Measurements from ENCODE around the gene PCNA.

The PCNA gene

DNA sequence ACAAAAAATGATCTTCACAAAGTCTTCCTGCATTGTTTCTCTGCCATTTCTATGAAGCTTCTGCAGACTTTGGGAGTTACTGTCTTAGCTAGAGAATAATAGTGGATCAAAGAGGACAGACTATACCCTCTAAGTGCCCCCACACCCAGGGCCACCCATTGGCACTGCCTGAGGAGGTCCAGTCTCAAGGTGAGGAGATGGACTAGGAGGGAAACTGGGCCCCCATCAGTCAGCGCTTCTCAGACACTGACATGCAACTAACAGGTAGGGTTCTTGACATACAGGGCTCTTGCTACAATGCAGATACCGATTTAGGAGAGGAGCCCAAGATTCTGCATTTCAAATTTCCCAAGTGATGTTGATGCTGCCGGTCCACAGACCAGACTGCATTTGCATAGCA lies 24.3 kb downstream of the PCNA start:
- ChIA-PET CTCF (interaction anchor here (1.3 to 1.7 kb wide), 4 partner anchors 8 to 97 kb away, joined by 3 to 6 read pairs (median 4); no protein-coding TSS in a partner anchor), POLR2A (interaction anchor here (0.6 kb wide), 1 partner anchor 142 kb away, joined by 3 read pairs; no protein-coding TSS in a partner anchor)
- TF ChIP-seq, protein P1, sequence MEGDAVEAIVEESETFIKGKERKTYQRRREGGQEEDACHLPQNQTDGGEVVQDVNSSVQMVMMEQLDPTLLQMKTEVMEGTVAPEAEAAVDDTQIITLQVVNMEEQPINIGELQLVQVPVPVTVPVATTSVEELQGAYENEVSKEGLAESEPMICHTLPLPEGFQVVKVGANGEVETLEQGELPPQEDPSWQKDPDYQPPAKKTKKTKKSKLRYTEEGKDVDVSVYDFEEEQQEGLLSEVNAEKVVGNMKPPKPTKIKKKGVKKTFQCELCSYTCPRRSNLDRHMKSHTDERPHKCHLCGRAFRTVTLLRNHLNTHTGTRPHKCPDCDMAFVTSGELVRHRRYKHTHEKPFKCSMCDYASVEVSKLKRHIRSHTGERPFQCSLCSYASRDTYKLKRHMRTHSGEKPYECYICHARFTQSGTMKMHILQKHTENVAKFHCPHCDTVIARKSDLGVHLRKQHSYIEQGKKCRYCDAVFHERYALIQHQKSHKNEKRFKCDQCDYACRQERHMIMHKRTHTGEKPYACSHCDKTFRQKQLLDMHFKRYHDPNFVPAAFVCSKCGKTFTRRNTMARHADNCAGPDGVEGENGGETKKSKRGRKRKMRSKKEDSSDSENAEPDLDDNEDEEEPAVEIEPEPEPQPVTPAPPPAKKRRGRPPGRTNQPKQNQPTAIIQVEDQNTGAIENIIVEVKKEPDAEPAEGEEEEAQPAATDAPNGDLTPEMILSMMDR (IDR thresholded peaks at IDR 0.05; ENCODE audit: control extremely low read depth, extremely low read depth, low read depth, missing control alignments) = no peak
- no peak for DNase-seq (ENCODE audit: extremely low spot score)

DNA sequence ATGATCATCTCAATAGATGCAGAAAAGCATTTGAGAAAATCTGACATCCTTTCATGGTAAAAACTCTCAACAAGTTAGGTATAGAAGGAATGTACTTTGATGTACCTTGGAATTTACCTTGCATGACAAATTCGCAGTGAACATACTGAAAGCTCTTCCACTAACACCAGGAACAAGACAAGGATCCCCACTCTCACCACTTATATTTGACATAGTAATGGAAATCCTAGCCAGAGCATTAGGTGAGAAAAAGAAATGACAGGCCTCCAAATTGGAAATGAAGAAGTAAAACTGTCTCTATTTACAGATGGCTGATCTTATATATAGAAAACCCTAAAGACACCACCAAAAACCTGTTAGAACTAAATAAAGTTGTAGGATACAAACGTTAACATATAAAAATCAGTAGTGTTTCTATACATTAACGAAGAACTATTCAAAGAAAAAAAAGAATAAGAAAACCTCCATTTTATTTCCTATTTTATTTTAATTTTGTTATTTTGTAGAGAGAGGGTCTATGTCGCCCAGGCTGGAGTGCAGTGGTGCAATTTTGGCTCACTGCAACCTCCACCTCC lies 26.9 kb downstream of the PCNA start:
- ChIA-PET CTCF (interaction anchor here (1.0 to 5.4 kb wide), 3 partner anchors 8 to 104 kb away, joined by 3 to 32 read pairs (median 4); no protein-coding TSS in a partner anchor), POLR2A (no interaction called here)
- TF ChIP-seq, protein P1 (IDR thresholded peaks at IDR 0.05; ENCODE audit: control extremely low read depth, extremely low read depth, low read depth, missing control alignments) = no peak
- no peak for DNase-seq (ENCODE audit: extremely low spot score)

DNA sequence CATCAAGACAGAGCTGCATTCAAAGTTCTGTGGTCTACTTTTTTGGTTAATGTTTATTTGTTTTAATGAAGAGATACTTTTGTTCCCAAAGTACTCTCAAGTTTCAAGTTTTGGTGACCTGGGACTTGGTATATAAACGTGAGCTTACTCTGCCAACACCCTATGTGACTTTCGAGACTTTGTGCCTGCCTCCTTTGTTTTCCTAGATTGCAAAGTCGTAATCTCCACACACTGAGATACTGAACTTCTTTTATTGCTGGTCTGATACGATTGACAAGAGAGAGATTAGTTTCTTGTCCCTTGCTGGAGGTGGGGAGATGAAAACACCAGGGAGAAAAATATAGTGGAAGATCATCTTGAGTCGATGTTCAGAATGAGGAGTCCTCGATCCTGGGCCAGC lies 27.9 kb downstream of the PCNA start:
- POLR2A ChIA-PET = no interaction called here
- CTCF ChIA-PET = interaction anchor here (0.7 to 5.4 kb wide), 4 partner anchors 9 to 332 kb away, joined by 3 to 32 read pairs (median 4); no protein-coding TSS in a partner anchor
- DNase-seq (ENCODE audit: extremely low spot score) = no peak
- TF ChIP-seq, protein P1 (IDR thresholded peaks at IDR 0.05; ENCODE audit: control extremely low read depth, extremely low read depth, low read depth, missing control alignments) = no peak

DNA sequence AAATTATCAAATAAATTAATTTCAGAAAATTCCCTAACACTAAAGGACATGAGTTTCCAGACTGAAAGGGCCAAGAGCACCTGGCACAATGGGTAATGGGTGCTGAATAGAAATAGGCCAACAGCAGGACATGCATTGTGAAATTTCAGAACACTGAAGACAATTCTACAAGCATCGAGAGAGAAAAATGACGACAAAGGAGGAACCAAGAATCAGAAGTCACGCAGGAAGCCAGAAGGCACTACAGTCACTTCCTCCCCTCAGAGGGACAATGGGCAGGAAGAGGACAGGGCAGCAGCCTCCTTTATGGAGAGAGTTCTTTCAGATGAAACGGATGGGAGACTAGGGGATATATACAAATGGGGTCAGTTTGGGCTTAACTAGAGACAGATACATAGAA lies 29.6 kb downstream of the PCNA start:
- DNase-seq (ENCODE audit: extremely low spot score) = peak; percentile 48

DNA sequence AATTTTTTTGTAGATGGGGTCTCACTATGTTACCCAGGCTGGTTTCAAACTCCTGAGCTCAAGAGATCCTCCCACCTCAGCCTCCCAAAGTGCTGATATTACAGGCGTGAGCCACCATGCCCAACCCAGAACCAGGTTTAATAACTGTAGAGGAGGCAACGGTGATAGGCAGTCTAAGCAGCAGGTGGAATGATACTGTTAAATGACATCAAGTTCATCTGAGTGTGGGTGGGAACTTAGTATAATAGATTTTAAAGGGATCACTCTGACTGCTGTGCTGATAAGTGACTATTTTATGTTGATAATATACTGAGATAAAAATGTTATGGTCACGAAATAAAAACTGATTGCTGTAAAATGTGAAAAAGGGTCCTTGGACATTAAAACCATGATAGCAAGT lies 31.1 kb downstream of the PCNA start:
- POLR2A ChIA-PET = no interaction called here
- DNase-seq (ENCODE audit: extremely low spot score) = no peak
- CTCF ChIA-PET = interaction anchor here (0.9 to 10.4 kb wide), 3 partner anchors 12 to 32 kb away, joined by 4 to 77 read pairs (median 32); no protein-coding TSS in a partner anchor
- TF ChIP-seq, protein P1 (IDR thresholded peaks at IDR 0.05; ENCODE audit: control extremely low read depth, extremely low read depth, low read depth, missing control alignments) = no peak

More for the DNA sequence above, 29.6 kb downstream of the PCNA start:
- POLR2A ChIA-PET = no interaction called here
- CTCF ChIA-PET = interaction anchor here (1.0 to 5.4 kb wide), 3 partner anchors 11 to 31 kb away, joined by 3 to 32 read pairs (median 3); no protein-coding TSS in a partner anchor
- TF ChIP-seq, protein P1 (IDR thresholded peaks at IDR 0.05; ENCODE audit: control extremely low read depth, extremely low read depth, low read depth, missing control alignments) = no peak

DNA sequence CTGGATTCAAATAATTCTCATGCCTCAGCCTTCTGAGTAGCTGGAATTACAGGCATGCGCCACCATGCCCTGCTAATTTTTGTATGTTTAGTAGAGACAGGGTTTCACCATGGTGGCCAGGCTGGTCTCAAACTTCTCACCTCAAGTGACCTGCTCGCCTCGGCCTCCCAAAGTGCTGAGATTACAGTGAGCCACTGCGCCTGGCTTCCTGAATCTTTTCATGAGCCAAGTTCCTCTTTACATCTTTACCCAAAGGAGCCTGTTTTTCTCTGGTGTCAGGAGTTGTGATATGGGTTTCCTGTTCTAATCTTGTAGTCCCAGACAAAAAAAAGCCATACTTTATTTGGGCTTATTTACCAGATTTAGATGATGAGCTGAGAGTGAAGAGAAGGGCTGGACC lies 34.4 kb downstream of the PCNA start:
- DNase-seq (ENCODE audit: extremely low spot score) = no peak
- TF ChIP-seq, protein P1 (IDR thresholded peaks at IDR 0.05; ENCODE audit: control extremely low read depth, extremely low read depth, low read depth, missing control alignments) = no peak
- POLR2A ChIA-PET = no interaction called here
- CTCF ChIA-PET = interaction anchor here (1.0 to 10.4 kb wide), 3 partner anchors 15 to 130 kb away, joined by 3 to 77 read pairs (median 3); no protein-coding TSS in a partner anchor
